GM18507 (cell line): ENCODE data around the gene PLXNA1.

ENCODE experiments used
- DNase-seq: peaks from one replicate; pipeline ENCODE4 v3.0.0; 2011; ENCODE audit warnings: low read depth; ENCODE audit not compliant: insufficient read length; ENCODE audit errors: extremely low spot score
- FAIRE-seq: peaks from 2 replicates; lab custom pipeline; 2011; peaks lifted over from hg19 to GRCh38; lab: Jason Lieb, UNC

Gene PLXNA1

DNA sequence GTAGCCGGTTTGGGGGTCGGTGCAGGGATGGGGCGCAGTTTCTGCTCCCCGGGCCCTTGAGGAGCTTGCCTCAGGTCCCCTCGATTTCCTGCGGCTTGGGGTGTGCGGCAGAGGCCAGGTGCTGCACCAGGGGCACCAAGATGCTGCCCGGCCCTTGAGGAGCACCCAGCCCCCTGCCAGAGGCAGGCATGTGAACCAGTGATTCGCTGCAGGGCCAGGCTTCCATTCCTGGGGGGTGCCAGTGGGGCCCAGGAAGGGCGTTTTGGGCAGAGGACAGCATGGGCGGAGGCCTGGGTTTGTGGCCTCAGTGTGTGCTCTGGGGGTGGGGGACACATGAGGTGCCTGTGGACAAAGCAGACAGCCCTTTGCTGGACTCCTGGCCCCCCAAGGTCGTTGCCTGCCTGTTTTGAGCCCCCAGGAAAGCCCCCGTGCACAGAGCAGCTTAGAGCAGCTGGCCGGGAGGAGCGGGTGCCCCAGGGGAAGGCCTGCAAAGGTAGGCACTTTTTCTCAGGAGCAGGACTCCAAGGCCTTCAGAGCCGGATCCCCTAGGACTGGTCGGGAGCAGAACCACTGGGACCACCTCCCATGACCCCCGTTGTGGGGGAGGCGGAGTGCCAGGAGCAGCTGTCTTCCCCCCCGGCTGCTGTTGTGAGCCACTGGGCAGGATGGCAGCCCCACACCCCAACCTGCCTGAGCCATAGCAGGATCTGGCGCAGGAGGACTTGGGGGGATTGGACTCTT is 1.6 kb downstream of the PLXNA1 start:
- FAIRE-seq, result no peak

DNA sequence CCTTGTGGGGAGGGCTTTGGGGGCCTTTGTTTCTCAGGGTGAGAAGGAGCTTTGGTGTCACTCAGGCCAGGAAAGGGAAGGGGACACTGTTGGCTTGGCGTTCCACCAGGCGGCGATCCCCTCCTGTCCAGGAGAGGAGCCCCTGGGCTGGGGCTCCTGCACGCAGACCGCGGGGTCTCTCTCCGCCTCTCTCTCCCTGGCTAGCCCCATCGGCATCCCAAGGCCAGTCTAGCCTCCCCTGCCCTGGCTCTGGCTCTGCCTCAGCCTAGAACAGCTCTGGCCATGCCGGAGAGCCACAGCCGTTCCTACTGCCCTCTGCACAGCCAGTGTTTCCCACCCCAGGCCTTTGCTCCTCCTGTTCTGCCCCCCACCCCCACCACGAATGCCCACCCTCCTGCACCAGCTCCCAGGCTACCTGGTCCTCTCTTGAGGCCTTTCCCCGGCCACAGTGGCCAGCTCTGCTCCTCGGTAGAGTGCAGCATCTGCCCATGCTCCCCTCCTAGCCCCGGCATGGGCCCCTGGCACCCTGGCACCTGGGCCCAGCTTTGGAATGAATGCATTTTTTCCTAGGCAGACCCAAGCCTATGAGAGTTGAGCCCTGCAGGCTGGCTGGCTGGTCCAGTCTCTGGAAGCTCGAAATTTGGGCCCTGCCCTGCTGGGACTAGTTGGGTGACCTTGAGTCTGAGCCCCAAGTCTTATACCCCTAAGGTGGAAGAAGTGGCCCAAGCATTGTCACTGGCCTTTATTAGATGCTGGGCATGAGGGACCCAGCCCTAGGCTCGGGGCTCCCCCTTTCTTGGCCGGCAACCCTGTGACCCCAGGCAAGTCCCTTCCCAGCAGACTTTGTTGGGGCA is 2.4 kb downstream of the PLXNA1 start:
- no peak for DNase-seq
- no peak for FAIRE-seq

More for the DNA sequence above, 1.6 kb downstream of the PLXNA1 start:
- no peak for DNase-seq

DNA sequence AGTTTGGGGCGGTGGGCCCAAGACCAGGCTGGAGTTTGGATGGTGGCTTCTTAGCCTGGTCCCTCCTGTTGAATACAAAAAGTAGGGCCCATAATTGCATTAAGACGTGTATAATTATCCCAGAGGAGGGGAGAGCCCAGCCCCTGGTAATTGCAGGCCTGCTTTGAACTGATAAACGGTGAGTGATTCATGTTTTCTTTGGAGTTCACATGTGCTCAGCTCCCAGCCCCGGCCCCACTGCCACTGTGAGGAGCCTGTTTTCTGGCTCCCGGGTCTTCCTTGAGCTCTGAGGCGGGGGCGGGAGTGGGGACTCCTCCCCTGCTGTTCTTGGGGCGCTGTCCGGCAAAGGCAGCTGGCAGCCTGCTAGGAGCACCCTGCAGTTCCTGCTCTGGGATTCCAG is 3.1 kb downstream of the PLXNA1 start:
- DNase-seq (no peak), FAIRE-seq (no peak)

DNA sequence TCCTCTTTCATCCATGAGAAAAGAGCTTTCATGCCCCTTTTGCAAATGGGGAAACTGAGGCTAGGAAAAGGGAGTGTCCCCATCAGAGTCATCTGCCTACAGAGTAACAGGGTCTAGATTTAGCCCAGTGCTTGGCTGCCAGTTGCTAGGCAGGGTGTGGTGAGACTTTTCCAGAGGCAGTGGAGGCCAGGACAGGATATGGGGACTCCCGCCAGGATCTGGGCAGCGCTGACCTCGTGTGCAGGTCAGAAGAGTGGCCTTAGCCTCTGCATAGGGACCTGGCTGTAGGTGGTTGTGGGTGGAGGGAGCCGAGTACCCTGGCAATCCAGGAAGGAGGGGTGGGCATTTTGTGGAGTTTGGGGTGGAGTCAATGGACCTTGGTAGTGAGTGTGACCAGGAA is 4.2 kb downstream of the PLXNA1 start:
- DNase-seq, result no peak
- FAIRE-seq, result no peak

DNA sequence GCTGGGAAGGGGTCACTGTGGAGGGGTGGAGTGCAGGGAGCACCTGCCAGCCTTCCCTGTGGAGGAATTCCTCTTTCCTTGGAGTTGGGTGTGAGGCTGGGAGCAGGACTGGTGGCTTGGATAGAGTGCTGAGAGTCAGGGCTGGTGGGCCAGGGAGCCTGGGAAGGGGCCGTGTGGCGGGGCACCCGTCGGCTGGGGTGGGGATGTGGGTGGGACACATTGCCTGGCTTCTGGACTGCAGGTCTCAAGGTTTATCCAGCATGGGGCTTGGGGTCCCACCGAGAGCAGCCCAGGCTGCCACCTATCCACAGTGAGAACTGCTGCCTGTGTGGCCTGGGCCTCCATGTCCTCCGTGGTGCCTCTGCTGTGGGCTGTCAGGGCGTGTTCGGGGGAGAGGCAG is 4.7 kb downstream of the PLXNA1 start:
- no peak for DNase-seq
- FAIRE-seq, result no peak

DNA sequence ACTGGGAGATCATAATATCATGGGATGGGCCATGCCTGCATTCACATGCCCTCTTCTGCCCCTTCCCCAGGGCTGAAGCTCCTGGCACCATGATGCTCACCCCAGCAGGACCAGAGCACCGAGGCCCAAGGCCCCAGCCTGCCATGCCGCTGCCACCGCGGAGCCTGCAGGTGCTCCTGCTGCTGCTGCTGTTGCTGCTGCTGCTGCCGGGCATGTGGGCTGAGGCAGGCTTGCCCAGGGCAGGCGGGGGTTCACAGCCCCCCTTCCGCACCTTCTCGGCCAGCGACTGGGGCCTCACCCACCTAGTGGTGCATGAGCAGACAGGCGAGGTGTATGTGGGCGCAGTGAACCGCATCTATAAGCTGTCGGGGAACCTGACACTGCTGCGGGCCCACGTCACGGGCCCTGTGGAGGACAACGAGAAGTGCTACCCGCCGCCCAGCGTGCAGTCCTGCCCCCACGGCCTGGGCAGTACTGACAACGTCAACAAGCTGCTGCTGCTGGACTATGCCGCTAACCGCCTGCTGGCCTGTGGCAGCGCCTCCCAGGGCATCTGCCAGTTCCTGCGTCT is 5.6 kb downstream of the PLXNA1 start:
- no peak for DNase-seq
- FAIRE-seq, result no peak

DNA sequence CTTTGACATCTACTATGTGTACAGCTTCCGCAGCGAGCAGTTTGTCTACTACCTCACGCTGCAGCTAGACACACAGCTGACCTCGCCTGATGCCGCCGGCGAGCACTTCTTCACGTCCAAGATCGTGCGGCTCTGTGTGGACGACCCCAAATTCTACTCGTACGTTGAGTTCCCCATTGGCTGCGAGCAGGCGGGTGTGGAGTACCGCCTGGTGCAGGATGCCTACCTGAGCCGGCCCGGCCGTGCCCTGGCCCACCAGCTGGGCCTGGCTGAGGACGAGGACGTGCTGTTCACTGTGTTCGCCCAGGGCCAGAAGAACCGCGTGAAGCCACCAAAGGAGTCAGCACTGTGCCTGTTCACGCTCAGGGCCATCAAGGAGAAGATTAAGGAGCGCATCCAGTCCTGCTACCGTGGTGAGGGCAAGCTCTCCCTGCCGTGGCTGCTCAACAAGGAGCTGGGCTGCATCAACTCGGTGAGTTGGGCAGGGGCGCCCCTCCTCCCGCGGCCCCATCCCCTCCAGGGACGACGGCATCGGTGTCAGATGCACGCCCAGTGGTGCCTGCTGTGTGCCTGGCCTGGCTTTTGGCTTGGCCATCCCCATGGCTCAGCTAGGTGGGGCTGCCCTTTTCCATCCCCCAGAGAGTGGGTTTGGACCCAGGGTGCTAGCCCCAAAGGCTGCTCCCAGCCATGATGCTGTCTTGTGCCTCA is 6.6 kb downstream of the PLXNA1 start:
- DNase-seq, result no peak
- FAIRE-seq, result no peak

DNA sequence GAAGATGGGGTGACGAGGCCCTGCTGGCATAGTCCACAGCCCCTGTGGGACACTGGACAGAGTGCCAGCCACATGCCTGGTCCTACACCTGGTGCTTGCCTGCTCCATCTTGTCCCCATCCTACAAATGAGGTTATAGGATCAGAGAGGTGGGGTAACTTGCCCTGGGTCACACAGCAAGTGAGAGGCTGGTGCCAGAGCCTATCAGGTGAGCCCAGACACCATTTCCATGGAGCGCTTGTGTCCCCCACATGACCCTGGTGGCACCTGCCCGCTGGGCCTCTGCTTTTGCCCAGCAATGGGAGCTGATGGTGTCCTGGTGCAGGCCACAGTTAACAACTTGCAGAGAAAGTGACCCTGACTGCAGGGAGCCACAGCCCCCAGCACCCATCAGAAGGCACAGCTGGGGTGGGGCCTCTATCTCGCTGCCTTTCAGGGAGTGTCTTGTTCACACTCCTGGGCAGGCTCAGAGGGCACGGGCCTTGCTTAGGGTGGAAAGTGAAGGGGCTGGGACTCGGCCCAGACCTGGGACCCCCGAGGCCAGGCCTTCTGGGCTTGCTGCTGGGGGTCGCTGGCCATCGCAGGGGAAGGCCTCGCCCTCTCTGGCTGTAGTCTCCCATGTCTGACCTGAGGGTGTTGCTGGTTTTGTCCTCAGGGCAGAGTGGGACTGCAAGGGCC is 7.2 kb downstream of the PLXNA1 start:
- FAIRE-seq (no peak), DNase-seq (no peak)

DNA sequence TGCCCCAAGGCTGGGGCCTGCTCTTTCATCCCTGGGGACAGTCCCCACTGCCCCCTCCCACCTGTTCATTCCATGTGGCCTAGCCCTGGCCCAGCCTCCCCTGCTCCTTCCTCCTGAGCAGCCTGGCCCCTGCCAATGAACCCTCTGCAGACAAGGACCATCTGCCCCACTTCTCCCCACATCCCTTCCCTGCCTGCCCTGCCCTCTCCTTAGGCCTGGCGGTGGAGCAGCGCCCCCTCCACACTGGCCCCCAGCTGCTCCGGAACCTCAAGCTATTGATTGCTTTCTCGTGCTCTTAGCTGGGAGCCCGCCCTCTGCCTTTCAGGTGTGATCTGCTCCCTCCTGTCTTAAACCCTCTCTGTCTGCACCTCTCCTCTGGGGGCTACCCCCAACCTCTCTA is 8.0 kb downstream of the PLXNA1 start:
- DNase-seq (no peak), FAIRE-seq (no peak)

DNA sequence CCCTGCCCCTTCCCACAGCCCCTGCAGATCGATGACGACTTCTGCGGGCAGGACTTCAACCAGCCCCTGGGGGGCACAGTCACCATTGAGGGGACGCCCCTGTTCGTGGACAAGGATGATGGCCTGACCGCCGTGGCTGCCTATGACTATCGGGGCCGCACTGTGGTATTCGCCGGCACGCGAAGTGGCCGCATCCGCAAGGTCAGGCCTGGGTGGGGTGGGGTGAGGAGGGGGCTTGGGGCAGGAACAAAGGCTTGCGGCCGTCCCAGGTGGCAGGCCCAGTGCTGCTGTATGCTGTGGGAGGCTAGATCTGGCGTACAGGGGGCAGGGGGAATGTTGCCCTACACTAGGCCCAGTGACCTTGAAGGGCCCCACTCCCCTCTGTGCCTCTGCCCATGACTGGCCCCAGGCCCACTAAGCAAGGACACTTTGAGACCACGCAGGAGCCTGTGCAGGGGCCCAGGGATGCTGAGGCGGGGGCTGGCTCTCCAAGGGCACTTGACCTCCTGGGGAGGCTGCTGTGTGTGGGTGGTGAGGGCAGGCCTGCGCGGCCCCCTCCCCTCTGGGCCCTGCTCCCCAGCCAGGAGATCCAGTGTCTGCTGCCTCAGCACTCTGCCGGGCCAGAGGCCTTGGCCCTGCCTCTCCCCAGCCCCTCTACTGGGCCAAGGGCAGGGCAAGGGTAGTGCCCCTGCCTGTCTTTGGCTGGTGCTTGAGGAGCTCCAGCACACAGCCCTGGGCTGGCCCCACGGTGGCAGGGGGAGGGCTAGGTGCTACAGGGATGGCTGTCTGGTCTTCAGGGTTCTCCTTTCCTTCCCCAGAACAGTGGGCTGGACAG is 8.7 kb downstream of the PLXNA1 start:
- DNase-seq (no peak), FAIRE-seq (no peak)

DNA sequence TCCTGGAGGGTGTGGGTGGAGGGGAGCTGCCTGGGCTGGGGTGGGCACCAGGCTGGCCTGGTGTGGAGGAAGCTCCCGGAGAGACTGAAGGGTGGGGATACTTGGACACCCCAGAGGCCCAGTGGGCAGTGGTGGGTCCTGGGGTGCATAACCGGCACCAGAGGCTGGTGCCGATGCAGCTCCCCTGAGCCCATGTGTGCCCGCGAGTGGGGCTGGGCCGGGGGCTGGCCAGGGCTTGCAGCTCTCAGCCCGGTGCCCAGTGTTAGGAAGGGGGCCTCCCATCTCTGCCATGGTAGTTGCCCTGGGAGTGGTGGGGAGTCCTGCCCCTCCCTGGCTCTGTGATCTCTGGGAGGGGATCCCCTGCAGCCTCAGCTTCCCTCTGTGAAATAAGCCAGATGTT is 9.3 kb downstream of the PLXNA1 start:
- FAIRE-seq (no peak), DNase-seq (no peak)

DNA sequence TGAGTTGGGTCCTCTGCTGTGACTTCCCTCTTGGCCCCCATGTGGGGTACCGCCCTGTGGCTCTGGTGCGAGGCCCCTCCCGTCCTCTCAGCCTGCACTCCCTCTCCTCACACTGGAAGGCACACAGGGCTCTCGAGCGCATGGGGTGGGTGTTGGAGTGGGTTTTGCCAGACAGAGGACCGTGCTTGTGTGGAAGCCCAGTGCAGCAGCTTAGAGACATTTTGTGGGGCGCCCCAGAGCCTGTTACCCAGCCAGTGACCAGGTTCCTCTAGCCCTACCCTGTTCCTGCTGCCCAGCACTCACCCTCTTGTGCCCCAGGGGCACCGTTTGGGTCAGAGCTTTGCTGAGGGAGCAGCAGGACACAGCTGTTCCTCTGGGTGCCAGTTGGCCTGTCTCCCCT is 9.9 kb downstream of the PLXNA1 start:
- FAIRE-seq (no peak), DNase-seq (no peak)

DNA sequence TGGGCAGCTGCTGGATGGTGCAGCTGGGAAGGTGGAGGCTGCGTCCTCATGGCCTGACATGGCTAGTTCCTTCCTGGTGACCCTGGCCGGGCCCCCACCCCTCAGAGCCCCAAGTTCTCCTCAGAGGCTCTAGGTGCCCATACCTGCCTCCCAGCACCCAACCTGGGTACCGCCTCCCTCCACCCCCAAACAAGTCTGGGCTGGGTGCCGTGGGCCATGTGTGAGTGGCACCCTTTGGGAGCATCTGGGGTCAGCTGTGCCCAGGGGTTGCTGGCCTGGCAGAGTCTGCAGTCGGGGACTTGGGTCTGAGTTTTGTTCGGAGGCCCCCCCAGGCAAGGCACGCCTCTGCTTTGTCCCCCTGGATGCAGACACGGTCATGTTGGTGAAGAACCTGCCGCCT is 10.5 kb downstream of the PLXNA1 start:
- DNase-seq (no peak), FAIRE-seq (no peak)

DNA sequence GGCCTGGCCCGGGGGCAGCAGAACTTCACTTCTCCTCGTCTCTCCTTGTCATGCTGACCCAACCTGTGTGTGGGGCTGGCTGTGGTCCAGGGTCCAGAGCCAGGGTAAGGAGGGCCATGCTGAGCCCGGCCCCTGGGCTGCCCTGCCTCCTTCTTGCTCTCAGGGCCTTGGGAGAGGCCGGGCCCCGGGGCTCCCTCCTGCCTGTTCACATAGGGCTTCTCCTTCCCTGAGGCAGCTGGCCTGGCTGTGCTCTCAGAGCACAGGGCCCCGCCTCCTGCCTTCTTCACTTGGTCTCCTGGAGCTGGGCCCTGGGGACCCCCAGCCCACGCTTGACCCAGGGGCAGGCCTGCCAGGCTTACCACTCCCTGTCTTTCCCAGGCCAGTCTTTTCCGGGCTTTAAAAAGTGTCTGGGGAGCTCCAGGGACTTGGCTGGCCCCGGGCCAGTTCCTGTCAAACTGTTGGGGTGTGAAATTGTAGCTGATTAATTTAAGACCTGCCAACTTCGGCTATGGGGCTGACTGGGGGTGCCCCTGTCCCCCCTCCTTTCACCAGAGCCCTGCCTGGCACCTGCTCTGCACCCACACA is 11.8 kb downstream of the PLXNA1 start:
- FAIRE-seq, result no peak
- DNase-seq, result no peak

DNA sequence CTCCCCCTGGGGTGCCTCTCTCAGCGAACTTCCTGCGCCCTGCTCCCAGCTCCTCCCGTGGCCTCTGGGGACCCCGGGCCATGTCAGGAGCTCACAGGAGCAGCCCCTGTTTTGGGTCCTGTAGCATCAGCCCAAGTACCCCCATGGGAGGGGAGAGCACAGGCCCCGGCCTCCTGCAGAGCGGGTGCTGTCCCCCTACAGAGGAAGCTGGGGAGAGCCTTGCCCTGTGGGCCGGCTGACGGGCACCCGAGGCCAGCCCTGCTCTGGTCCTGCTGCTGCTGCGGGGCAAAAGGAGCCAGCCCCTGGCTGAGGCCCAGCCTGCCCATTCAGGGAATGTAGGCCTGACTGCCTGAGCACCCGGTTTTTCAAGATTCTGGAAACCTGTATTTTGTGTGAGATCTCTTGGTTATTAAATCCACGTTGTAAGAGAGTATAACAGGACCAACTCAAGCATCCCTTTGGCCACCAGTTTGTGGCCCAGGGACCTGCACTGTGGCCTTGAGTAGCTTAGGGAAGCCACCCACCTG is 12.4 kb downstream of the PLXNA1 start:
- no peak for FAIRE-seq
- no peak for DNase-seq

DNA sequence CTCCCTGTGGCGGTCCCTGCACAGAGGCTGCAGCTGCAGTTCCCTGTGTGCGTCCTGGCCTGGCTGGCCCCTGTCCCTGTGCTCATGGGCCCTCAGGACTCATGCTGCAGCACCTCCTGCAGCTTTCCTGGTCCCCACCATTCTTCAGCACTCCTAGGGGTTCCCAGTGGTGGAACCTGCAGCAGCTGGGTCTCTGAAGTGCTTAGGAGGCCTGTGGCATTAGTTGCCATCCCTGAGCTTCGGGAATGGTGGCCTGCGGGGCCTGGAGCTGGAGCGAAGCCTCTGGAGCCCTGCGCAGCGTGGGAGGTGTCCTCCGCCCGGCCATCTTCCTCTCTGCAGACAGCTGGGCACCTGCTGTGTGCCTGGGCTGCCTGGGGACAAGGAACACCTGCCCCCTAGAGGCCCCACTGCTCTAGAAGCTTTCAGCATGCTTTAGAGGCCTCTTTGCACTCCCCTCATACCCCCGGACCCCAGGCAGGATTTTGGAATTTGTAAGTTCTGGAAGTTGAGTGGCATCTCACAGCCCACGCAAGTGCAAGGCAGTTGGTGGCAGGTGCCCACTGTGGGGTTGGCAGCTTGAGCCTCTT is 13.1 kb downstream of the PLXNA1 start:
- FAIRE-seq (no peak), DNase-seq (no peak)

DNA sequence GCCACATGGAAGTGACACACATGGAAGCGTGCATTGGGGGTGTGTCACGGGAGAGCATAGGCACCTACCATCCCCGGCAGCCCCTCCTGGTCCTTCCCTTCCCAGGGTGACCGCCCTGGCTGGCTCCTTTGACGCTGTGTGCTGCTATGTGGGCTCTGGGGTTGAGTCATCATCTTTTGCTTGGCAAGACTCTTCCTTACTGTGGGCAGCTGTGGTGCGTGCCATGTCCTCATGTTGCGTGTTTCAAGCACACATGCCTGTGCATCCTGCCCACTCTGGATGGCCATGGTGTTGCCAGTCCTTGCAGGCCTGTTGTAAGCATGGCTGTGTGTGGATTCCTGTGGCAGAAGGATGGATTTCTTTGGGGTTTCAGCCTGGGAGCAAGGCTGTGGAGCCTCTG is 14.0 kb downstream of the PLXNA1 start:
- DNase-seq, result no peak
- FAIRE-seq, result no peak
